ENCODE measurements around the gene HNRNPF.

HNRNPF gene

DNA sequence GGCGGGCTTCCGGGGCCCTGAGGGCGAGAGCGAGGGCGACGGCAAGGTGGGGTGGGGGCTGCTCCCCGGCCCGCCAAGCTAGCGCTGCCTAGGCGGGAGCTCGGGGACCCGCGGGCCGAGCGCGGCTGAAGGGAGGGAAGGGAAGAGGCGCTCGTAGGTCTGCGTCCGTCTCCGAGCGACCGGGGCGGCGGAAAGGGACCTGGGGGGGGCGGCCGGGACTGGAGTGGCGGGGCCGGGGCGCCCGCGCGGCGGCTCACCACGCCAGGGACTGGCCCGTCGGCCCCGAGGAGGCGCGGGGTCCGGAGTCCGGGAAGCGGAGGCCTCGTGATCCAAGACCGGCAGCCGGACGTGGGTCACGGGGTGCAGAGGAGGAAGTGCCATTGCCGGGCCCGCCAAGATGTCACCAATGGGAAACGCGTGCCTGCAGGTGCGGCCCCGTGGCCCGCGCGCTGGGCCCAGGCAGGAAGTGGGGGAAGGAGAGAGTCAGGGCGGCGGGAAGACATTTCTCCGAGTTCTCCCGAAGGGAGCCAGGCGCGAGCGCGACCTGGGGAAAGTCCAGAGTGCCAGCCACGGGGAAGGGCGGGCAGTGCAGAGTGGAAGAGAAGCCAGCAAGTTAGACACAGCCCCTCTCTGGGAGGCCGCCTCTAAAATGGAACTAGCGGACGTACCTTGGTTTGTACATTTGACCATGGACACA is 11.9 kb downstream of the HNRNPF start (continued):
- no peak for TF ChIP-seq ZNF148 (tag by site-specific recombination; IDR thresholded peaks at IDR 0.05; ENCODE audit: borderline replicate concordance)
- TF ChIP-seq GLIS1 (tag by site-specific recombination; IDR thresholded peaks at IDR 0.05) = peak; percentile 41
- no peak for TF ChIP-seq ZNF426 (tag by site-specific recombination; IDR thresholded peaks at IDR 0.05)
- no peak for TF ChIP-seq ZNF292 (tag by site-specific recombination; IDR thresholded peaks at IDR 0.05; ENCODE audit: borderline replicate concordance, low read depth)
- TF ChIP-seq HOXD13 (CRISPR knock-in tag; IDR thresholded peaks at IDR 0.05; ENCODE audit: borderline replicate concordance) = 0 out of 2 replicates have a peak, but pooled peaks have one; percentile 17
- TF ChIP-seq ZNF19 (tag by site-specific recombination; IDR thresholded peaks at IDR 0.05; ENCODE audit: low read depth) = no peak
- TF ChIP-seq ZNF501 (tag by site-specific recombination; IDR thresholded peaks at IDR 0.05) = peak; percentile 81; the same call in 1 of the 2 replicates
- TF ChIP-seq, protein P1, sequence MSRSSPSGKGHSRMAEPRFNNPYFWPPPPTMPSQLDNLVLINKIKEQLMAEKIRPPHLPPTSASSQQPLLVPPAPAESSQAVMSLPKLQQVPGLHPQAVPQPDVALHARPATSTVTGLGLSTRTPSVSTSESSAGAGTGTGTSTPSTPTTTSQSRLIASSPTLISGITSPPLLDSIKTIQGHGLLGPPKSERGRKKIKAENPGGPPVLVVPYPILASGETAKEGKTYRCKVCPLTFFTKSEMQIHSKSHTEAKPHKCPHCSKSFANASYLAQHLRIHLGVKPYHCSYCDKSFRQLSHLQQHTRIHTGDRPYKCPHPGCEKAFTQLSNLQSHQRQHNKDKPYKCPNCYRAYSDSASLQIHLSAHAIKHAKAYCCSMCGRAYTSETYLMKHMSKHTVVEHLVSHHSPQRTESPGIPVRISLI (tag by site-specific recombination; IDR thresholded peaks at IDR 0.05) = peak; percentile 93; the same call in 1 of the 2 replicates
- TF ChIP-seq ZNF571 (tag by site-specific recombination; IDR thresholded peaks at IDR 0.05) = no peak
- TF ChIP-seq BCL11A (tag by site-specific recombination; IDR thresholded peaks at IDR 0.05; ENCODE audit: low read depth) = peak; percentile 60; the same call in 1 of the 2 replicates
- TF ChIP-seq ZNF2 (tag by site-specific recombination; IDR thresholded peaks at IDR 0.05) = no peak
- TF ChIP-seq REPIN1 (tag by site-specific recombination; IDR thresholded peaks at IDR 0.05; ENCODE audit: low read depth) = no peak
- no peak for TF ChIP-seq SALL2 (tag by site-specific recombination; IDR thresholded peaks at IDR 0.05; ENCODE audit: borderline replicate concordance)
- no peak for TF ChIP-seq MEIS1 (CRISPR knock-in tag; IDR thresholded peaks at IDR 0.05; ENCODE audit: borderline replicate concordance)
- peak; percentile 97 for TF ChIP-seq SP2 (tag by site-specific recombination; IDR thresholded peaks at IDR 0.05)
- peak; percentile 15 for TF ChIP-seq ZNF660 (tag by site-specific recombination; IDR thresholded peaks at IDR 0.05)
- TF ChIP-seq ZNF354C (tag by site-specific recombination; IDR thresholded peaks at IDR 0.05; ENCODE audit: borderline replicate concordance, low read depth) = no peak
- no peak for TF ChIP-seq ZNF18 (tag by site-specific recombination; IDR thresholded peaks at IDR 0.05)
- TF ChIP-seq ZIC2 (tag by site-specific recombination; IDR thresholded peaks at IDR 0.05) = no peak
- TF ChIP-seq ZNF266 (tag by site-specific recombination; IDR thresholded peaks at IDR 0.05; ENCODE audit: low read depth) = no peak
- TF ChIP-seq KLF7 (tag by site-specific recombination; IDR thresholded peaks at IDR 0.05; ENCODE audit: borderline replicate concordance) = peak; percentile 64; the same call in 1 of the 2 replicates
- TF ChIP-seq ZNF155 (tag by site-specific recombination; IDR thresholded peaks at IDR 0.05) = no peak
- no peak for TF ChIP-seq ZBTB1 (tag by site-specific recombination; IDR thresholded peaks at IDR 0.05)
- no peak for TF ChIP-seq ZBTB21 (tag by site-specific recombination; IDR thresholded peaks at IDR 0.05)
- peak; percentile 73 for TF ChIP-seq ZNF843 (tag by site-specific recombination; IDR thresholded peaks at IDR 0.05)
- TF ChIP-seq ZNF658 (tag by site-specific recombination; IDR thresholded peaks at IDR 0.05) = no peak
- no peak for TF ChIP-seq ZNF530 (tag by site-specific recombination; IDR thresholded peaks at IDR 0.05; ENCODE audit: low read depth)
- TF ChIP-seq ZNF146 (tag by site-specific recombination; IDR thresholded peaks at IDR 0.05) = no peak
- no peak for TF ChIP-seq ZNF302 (tag by site-specific recombination; IDR thresholded peaks at IDR 0.05; ENCODE audit: low read depth)

Measured in HEK293 (cell line).